Measurements from ENCODE around the gene MVB12B.
A peak's percentile ranks its signal among the peaks of the same experiment; 100 is the strongest.

Gene MVB12B

GRCh38 chr9:126508928-126509327 lies 182.3 kb downstream of the MVB12B start:
- DNase-seq, result no peak

GRCh38 chr9:126509718-126510117 lies 183.1 kb downstream of the MVB12B start:
- no peak for DNase-seq

GRCh38 chr9:126510564-126510963 lies 183.9 kb downstream of the MVB12B start:
- DNase-seq, result no peak

GRCh38 chr9:126511411-126511810 lies 184.8 kb downstream of the MVB12B start:
- DNase-seq, result no peak

- no peak for DNase-seq
Observed at GRCh38 chr9:126513159-126514036, 186.8 kb downstream of the MVB12B start.

- DNase-seq, result peak; percentile 72
Observed at GRCh38 chr9:126514037-126514821, 187.6 kb downstream of the MVB12B start.

- DNase-seq, result no peak
Observed at GRCh38 chr9:126515001-126515872, 188.6 kb downstream of the MVB12B start.

- DNase-seq, result no peak
Observed at GRCh38 chr9:126515873-126516505, 189.4 kb downstream of the MVB12B start.

- DNase-seq, result no peak
Observed at GRCh38 chr9:126516561-126516935, 189.9 kb downstream of the MVB12B start.

GRCh38 chr9:126516936-126517832 lies 190.6 kb downstream of the MVB12B start:
- DNase-seq, result peak; percentile 35

GRCh38 chr9:126517833-126518356 lies 191.3 kb downstream of the MVB12B start:
- no peak for DNase-seq

GRCh38 chr9:126518763-126519162 lies 192.1 kb downstream of the MVB12B start:
- DNase-seq, result no peak

- peak; percentile 9 for DNase-seq
Observed at GRCh38 chr9:126519660-126520420, 193.2 kb downstream of the MVB12B start.

GRCh38 chr9:126520453-126520852 lies 193.8 kb downstream of the MVB12B start:
- no peak for DNase-seq

GRCh38 chr9:126521089-126521488 lies 194.5 kb downstream of the MVB12B start:
- DNase-seq, result no peak

GRCh38 chr9:126521551-126521950 lies 194.9 kb downstream of the MVB12B start:
- no peak for DNase-seq

GRCh38 chr9:126521976-126522590 lies 195.5 kb downstream of the MVB12B start:
- DNase-seq, result no peak

GRCh38 chr9:126522612-126523356 lies 196.2 kb downstream of the MVB12B start:
- DNase-seq, result no peak

GRCh38 chr9:126523611-126524111 lies 197.0 kb downstream of the MVB12B start:
- DNase-seq, result peak; percentile 50
